Right cardiac atrium (tissue), 5 donors: Measurements from ENCODE around the gene TRPC4AP. TPM values are rescaled to one million over a fixed set of nuclear protein-coding genes. Genes with fewer than 3 reads are reported as not detected.

Source experiments
- ATAC-seq, 2 donors: fragments of 200-7000 bp; cut with Tn5 transposase; one replicate each; pipeline versions ENCODE4 v1.8.0 to v1.9.1; 2020; ENCODE audit warnings: moderate library complexity in 2 of 2, mild to moderate bottlenecking in 1 of 2
- DNase-seq, 3 donors: peaks; one replicate each; pipeline ENCODE4 v3.0.0-alpha.2; 2020
- H3K27ac ChIP-seq: one replicate; pipeline ENCODE4 v1.5.1; 2013; ENCODE audit warnings: mild to moderate bottlenecking, low read length, control low read depth, moderate library complexity
- H3K27me3 ChIP-seq: one replicate; pipeline ENCODE4 v1.6.1; 2013; ENCODE audit not compliant: control insufficient read depth, insufficient read depth
- H3K4me1 ChIP-seq: one replicate; pipeline ENCODE4 v1.6.1; 2013; ENCODE audit warnings: low read length; ENCODE audit not compliant: control insufficient read depth, insufficient read depth
- H3K4me3 ChIP-seq: one replicate; pipeline ENCODE4 v1.5.1; 2013; ENCODE audit warnings: low read length, control low read depth
- H3K9me3 ChIP-seq: one replicate; pipeline ENCODE4 v1.6.1; 2013; ENCODE audit warnings: low read length; ENCODE audit not compliant: control insufficient read depth
- WGBS: extraction: QIAGEN DNeasy Blood & Tissue Kit; methylation state at CpG from one replicate; pipeline ENCODE4 v1.1.7; 2013; 5-methylcytosine and 5-hydroxymethylcytosine counted together
- intact Hi-C, 4 donors: fragments of 100-400 bp; cut with DNase I; formaldehyde crosslinking; loops; one replicate each; pipeline versions ENCODE4 v1.11.0 to v1.14.0; 2022 to 2023
- polyA plus RNA-seq: library from polyadenylated mRNA; stranded (reverse); fragments of 200-250 nt; gene quantifications from one replicate; pipeline ENCODE4 v1.2.3, GENCODE V29; 2013
- total RNA-seq, 4 donors: library from RNA; stranded (reverse); fragmentation: NEBNext Ultra II Directional; extraction: Animal tissue kit (Norgen Biotek cat#: 25700); gene quantifications; one replicate each; pipeline ENCODE4 v1.2.1, GENCODE V29; 2021
- donor health status: healthy with polysubstance abuse.
- donor health status: DM: no; HTN: yes; CAD: no.
- donor health status: DM: no; HTN: no; CAD: no.
- donor health status: DM: no; HTN: yes; CAD: no; lungs with severe emphysema.
- donor health status: DM: yes; HTN: yes; CAD: no.

The TRPC4AP gene
- total and polyA plus RNA-seq, 5 donors: 29.1 to 44.6 (median 34.5) TPM

DNA sequence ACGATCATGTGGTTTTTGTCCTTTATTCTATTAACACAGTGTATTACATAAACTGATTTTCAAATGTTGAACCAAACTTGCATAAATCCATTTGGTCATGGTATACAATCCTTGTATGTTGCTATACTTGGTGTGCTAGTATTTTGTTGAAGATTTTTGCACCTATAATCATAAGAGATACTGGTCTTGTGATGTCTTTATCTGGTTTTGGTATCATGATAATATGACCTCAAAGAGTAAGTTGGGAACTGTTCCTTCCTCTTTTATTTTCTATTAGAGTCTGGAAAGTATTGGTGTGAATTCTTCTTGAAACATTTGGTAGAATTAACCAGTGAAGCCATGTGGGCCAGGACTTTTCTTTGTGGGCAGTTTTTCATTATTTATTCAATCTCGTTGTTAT lies 65.3 kb downstream of the TRPC4AP start:
- H3K27me3 ChIP-seq: no peaks in the 10 kb centered on the region
- no peak for ATAC-seq
- 76% methylated on average over 2 of the region's 2 CpGs for WGBS
- intact Hi-C loops: no loop called here
- DNase-seq: no peak
- no peak overlapping the region for H3K27ac ChIP-seq
- H3K9me3 ChIP-seq: no peaks in the 10 kb centered on the region
- no peak overlapping the region for H3K4me3 ChIP-seq
- H3K4me1 ChIP-seq: no peaks in the 10 kb centered on the region

DNA sequence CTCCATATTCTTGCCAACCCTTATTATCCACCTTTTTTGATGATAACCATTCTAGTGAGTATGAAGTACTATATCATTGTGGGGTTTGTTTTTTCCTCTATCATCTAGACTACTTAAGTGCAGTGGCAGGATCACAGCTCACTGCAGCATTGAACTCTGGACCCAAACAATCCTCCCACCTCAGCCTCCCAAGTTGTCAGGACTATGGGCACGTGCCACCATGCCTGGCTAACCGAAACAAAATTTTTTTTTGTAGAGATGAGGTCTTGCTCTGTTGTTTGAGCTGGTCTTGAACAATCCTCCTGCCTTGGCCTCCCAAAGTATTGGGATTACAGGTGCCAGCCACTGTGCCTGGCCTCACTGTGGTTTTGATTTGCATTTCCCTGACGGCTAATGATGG lies 67.5 kb downstream of the TRPC4AP start:
- intact Hi-C loops: no loop called here

DNA sequence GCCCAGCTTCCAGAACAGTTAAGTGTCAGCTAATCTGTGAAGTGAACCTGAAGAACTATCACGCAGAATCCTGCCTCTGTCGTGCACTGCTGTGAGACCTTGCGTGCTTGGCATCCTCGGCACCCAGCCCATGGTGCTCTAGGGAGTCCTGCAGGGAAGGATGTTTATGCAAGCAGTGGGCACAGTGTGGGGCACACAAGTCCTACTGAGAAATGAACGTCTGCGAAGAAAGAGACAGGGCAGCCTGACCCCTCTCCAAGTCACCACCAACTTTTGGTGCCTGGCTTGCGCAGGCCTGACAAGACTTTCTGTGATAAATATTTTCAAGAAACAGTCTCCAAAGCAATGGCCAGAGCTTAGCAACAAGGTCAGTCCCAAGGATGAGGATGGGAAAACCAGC lies 69.0 kb downstream of the TRPC4AP start:
- H3K4me3 ChIP-seq: no peak overlapping the region
- H3K27ac ChIP-seq: no peak overlapping the region
- ATAC-seq (no peak), DNase-seq (no peak)
- 84% methylated on average over 7 of the region's 7 CpGs for WGBS
- H3K27me3 ChIP-seq: no peaks in the 10 kb centered on the region
- no peaks in the 10 kb centered on the region for H3K9me3 ChIP-seq
- H3K4me1 ChIP-seq: peaks cover 14% of the 10 kb centered on the region
- intact Hi-C loops: no loop called here

More for the DNA sequence above, 67.5 kb downstream of the TRPC4AP start:
- ATAC-seq: no peak
- Histone ChIP-seq H3K27ac (no peak overlapping the region), H3K27me3 (no peaks in the 10 kb centered on the region), H3K4me1 (peaks cover 8% of the 10 kb centered on the region), H3K9me3 (no peaks in the 10 kb centered on the region), H3K4me3 (no peak overlapping the region)
- WGBS: 96% methylated on average over 3 of the region's 3 CpGs
- no peak for DNase-seq

DNA sequence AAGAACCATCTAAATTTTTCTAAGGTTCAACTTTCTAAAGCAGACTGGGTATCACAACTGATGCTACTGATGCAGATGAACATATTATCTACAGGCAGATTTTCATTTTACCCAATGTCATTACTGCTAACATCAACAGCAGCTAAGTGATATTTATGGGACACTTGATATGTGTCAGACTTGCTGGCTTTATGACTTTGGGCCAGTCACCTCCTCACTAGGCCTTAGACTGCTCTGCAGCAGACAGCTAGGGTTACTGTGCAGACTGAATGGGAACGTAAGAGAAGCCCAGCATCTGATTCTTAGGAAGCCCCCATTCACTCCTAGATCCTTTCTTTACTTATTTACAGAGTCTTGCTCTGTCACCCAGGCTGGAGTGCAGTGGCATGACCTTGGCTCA lies 70.8 kb downstream of the TRPC4AP start:
- intact Hi-C loops: no loop called here
- H3K27me3 ChIP-seq: no peaks in the 10 kb centered on the region
- no peak overlapping the region for H3K27ac ChIP-seq
- H3K4me1 ChIP-seq: peaks cover 17% of the 10 kb centered on the region
- ATAC-seq (no peak), DNase-seq (no peak)
- H3K9me3 ChIP-seq: no peaks in the 10 kb centered on the region
- no peak overlapping the region for H3K4me3 ChIP-seq
- 96% methylated on average over 1 of the region's 1 CpG for WGBS

DNA sequence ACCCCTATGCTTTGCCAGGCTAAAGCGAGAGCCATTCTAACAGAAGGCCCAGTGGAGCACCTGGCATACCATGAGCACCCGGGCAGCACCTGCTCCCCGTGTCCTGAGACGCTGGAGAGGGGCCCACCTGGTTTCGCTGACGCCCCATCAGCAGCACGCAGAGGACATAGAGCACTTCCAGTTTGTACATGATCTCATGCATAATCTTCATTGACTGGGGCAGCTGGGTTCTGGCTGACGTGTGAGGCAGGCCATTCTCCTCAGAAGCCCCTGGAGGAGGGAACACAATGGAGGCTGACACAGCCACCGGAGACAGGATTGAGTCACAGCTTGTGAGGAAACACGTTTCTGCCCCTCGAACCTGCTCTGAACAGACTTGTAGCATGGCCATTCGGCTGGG lies 71.5 kb downstream of the TRPC4AP start:
- Histone ChIP-seq H3K27ac (peak overlapping the region; percentile 66), H3K4me1 (peaks cover 17% of the 10 kb centered on the region), H3K4me3 (no peak overlapping the region), H3K9me3 (no peaks in the 10 kb centered on the region), H3K27me3 (no peaks in the 10 kb centered on the region)
- WGBS: 68% methylated on average over 12 of the region's 12 CpGs
- intact Hi-C loops: no loop called here
- ATAC-seq (peak; percentile 5 to 32), DNase-seq (no peak)

DNA sequence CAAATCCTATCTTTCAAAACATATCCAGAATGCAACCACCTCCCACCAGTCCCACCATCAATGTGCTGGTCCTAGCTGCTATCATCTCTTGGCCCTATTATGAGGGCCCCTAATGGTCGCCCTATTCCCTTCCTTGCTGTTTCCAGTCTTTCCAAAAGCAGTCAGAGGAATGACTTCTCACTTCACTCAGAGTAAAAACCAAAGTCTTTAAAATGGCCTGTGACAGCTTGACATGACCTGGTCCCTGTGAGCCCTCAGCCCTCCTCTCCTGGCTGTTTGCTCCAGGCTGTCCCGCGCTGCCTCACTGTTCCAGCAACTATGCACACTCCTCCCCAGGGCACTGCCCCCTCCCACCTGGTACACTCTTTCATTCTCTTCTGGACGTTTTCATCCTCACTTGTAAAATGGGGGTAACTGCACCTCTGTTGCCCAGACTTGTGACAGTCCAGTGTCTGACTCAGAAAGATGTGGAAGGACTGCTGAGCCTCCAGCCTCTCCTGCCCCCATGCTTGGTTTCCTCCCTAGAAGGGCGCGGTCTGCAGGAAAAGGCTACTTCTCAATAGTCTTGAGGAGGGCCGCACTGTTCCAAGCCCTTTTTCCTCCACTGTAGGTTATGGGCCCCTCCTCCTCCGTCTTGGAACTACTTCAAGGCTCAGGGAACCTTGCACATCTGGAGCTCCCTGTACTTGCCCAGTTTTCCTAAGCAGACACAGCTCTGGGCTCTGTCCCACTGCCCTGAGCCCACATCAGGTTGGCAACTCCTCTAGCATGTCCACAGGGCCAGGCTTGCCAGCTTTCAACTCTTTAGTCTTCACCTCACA lies 72.3 kb downstream of the TRPC4AP start:
- Histone ChIP-seq H3K4me3 (no peak overlapping the region), H3K4me1 (peaks cover 17% of the 10 kb centered on the region), H3K27ac (peak overlapping the region; percentile 66), H3K9me3 (no peaks in the 10 kb centered on the region), H3K27me3 (no peaks in the 10 kb centered on the region)
- intact Hi-C loops: no loop called here
- DNase-seq: no peak
- peak; percentile 10 to 63 for ATAC-seq
- WGBS: 81% methylated on average over 8 of the region's 8 CpGs

DNA sequence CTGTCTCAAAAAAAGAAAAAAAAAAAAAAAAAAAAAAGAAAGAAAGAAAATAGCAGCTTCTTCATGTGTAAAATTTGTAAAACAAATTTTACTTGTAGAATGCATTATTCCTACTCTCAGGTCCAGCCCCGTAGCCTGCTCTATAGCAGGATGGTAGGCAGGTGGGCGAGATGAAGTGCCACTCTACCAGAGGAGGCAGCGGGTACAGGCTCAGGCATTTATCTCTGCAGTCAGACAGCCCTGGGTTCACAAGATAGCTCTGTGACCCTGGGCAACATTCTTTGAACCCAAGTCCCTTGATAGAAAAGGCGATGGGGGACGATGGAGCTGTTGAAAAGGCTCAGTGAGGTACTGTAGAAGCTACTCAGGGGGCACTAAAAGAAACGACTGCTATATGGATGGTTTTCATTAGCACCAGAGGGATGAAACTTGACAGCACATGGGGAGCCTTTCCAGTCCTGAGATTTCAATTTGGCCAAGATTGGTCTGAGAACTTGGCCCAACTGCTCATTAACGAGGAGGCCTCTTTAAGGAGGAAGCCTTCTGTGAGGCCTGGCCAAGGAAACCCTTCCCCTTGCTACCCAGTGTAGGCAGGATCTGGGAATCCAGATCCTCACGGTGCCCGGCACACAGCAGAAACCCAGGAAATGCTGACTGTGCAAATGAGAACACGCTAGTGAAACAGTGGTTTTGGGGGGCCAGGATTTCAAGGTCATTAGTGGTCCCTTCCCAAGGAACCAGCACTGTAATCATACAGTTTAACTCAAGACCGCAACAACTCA lies 73.8 kb downstream of the TRPC4AP start:
- H3K4me3 ChIP-seq: no peak overlapping the region
- H3K9me3 ChIP-seq: no peaks in the 10 kb centered on the region
- intact Hi-C loops: no loop called here
- no peak for ATAC-seq
- no peak for DNase-seq
- peaks cover 17% of the 10 kb centered on the region for H3K4me1 ChIP-seq
- WGBS: 67% methylated on average over 11 of the region's 11 CpGs
- H3K27ac ChIP-seq: peak overlapping the region; percentile 53
- no peaks in the 10 kb centered on the region for H3K27me3 ChIP-seq

DNA sequence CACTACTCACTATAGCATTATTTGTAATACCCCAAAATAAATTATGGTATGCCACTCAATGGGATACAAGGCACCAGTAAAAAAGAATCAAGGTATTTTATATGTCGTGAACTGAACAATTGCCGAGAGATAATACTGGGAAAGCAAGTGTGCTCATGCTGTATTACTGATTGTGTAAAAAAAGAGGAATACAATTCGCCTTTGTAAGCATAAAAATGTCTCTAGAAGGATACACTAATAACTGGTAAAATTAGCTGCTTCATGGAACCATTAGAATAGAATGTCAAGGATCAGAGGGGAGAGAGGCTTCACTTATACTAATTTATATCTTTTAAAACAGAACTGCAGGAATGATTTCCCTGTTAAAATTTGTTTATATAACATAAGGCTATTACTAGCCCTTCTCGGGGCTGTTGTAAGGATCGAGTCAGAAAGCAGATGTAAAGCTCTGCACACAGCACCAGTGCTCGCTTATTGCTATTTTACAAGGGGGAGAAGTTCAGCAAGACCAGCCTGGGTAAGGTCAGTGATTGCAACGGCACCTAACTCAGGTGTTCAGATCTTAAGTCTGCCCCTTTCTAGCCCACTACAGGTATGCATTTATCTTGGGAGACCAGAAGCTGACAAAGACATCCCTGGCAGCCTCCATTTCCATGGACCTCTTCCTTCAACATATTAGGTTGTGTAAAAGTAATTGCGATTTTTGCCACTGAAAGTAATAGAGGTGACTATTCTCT lies 75.3 kb downstream of the TRPC4AP start:
- no peak overlapping the region for H3K4me3 ChIP-seq
- H3K4me1 ChIP-seq: peaks cover 17% of the 10 kb centered on the region
- intact Hi-C loops: no loop called here
- no peak overlapping the region for H3K27ac ChIP-seq
- no peak for DNase-seq
- H3K27me3 ChIP-seq: no peaks in the 10 kb centered on the region
- WGBS: 91% methylated on average over 8 of the region's 8 CpGs
- ATAC-seq: no peak
- H3K9me3 ChIP-seq: no peaks in the 10 kb centered on the region

DNA sequence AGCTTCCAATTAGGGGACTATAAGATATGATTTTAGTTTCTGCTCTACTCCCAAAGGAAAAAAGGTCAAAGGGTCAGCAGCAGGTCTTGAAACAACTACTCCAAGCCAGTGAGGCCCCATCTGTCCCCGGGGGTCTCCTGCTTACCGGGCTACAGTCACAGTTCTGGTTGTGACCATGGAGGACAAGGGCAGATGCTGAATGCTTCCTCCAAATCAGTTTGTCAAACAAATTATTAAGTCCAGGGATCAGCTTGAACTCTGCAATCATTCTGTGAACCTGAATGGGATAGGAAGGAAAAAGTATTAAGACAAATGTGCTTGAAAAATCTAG lies 76.8 kb downstream of the TRPC4AP start:
- WGBS: 69% methylated on average over 2 of the region's 2 CpGs
- Histone ChIP-seq H3K4me1 (peaks cover 14% of the 10 kb centered on the region), H3K27me3 (no peaks in the 10 kb centered on the region), H3K9me3 (no peaks in the 10 kb centered on the region), H3K4me3 (no peak overlapping the region), H3K27ac (no peak overlapping the region)
- intact Hi-C loops: no loop called here
- DNase-seq: no peak
- no peak for ATAC-seq

DNA sequence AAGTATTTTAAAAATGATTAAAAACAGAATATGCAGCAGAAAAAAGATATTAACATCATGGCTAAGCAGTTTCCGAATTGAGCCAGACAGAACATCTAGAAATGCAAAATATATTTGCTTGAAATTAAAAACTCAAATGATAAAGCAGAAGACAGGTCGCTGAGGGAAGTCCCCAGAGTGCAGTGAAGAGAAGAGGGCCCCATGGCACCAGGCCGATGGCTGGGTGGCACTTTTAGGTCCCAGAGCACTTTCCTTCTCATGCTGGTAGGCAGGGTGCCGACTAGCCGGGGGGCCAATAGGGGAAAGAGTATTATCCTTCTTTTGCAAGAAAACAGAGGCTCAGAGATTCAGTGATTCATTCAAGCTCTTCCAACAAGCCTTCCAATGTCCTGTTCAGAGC lies 78.1 kb downstream of the TRPC4AP start:
- Histone ChIP-seq H3K27me3 (no peaks in the 10 kb centered on the region), H3K4me1 (peaks cover 11% of the 10 kb centered on the region)
- WGBS: 84% methylated on average over 5 of the region's 5 CpGs

More for the DNA sequence above, 78.1 kb downstream of the TRPC4AP start:
- ATAC-seq (no peak), DNase-seq (no peak)
- Histone ChIP-seq H3K9me3 (no peaks in the 10 kb centered on the region), H3K4me3 (no peak overlapping the region), H3K27ac (no peak overlapping the region)
- intact Hi-C loops: no loop called here
